GM12878 (cell line): ENCODE data around the gene KATNB1. TPM values are rescaled to one million over a fixed set of nuclear protein-coding genes. Genes with fewer than 3 reads are reported as not detected.

Experiments
- HDAC6 ChIP-seq: fragments of 200-600 bp; sonication (generic); IDR thresholded peaks from one replicate; pipeline ENCODE4 v1.8.0; 2017; ENCODE audit warnings: antibody characterized with exemption; ENCODE audit not compliant: unreplicated experiment
- MYC ChIP-seq: IDR thresholded peaks from 2 replicates; pipeline ENCODE4 v1.6.1; 2011; ENCODE audit warnings: mild to moderate bottlenecking, low read length, moderate library complexity, inconsistent platforms; ENCODE audit not compliant: insufficient read depth, insufficient replicate concordance, insufficient read length, severe bottlenecking
- SREBF1 ChIP-seq: IDR thresholded peaks from 2 replicates; pipeline ENCODE4 v1.6.1; 2012; ENCODE audit warnings: mild to moderate bottlenecking, low read length
- ZBTB11 ChIP-seq: fragments of 450-650 bp; formaldehyde crosslinking; IDR thresholded peaks from 2 replicates; pipeline ENCODE4 v1.5.0; 2022; ENCODE audit warnings: mild to moderate bottlenecking, missing genetic modification characterization
- polyA plus RNA-seq, 11 experiments: library from polyadenylated mRNA; depleted of rRNA in 4 of 11; unstranded in 6 of 11; stranded (reverse) in 5 of 11; fragments of >200 nt; fragmentation: Nextera tagmentation in 4 of 11; fragmentation: Illumina TruSeq in 1 of 11; extraction: Ambion mirVana in 4 of 11; extraction: Trizol in 1 of 11; gene quantifications; 1 replicate in 1 of 11; 2 replicates in 10 of 11; pipeline versions ENCODE4 v1.2.1 to v1.2.3, GENCODE V29; 2011 to 2016; ENCODE audit warnings: inconsistent platforms in 2 of 11, missing spikeins in 2 of 11, low read depth in 1 of 11
- total RNA-seq, 4 experiments: library from RNA; depleted of rRNA in 3 of 4; stranded (reverse); fragments of >200 nt in 3 of 4; fragmentation: Illumina TruSeq in 1 of 4; extraction: Trizol in 1 of 4; gene quantifications; 2 replicates each; pipeline versions ENCODE4 v1.2.1 to v1.2.3, GENCODE V29; 2013 to 2021
- TF ChIP-seq, protein P1 (sequence below): fragments of 450-650 bp; formaldehyde crosslinking; IDR thresholded peaks from 2 replicates; pipeline ENCODE4 v1.4.0; 2020; ENCODE audit warnings: mild to moderate bottlenecking, moderate library complexity
- TF ChIP-seq, protein P2 (sequence below): IDR thresholded peaks from 2 replicates; pipeline ENCODE4 v1.6.1; 2011; ENCODE audit warnings: low read depth, low read length, improper control_type of control experiment, borderline replicate concordance

Gene KATNB1
- total and polyA plus RNA-seq, 10 of the 15 experiments (the other 5 are each of a cell fraction or from before 2014, with no cell fraction given): 0.71 to 46.5 (median 19.5) TPM

DNA sequence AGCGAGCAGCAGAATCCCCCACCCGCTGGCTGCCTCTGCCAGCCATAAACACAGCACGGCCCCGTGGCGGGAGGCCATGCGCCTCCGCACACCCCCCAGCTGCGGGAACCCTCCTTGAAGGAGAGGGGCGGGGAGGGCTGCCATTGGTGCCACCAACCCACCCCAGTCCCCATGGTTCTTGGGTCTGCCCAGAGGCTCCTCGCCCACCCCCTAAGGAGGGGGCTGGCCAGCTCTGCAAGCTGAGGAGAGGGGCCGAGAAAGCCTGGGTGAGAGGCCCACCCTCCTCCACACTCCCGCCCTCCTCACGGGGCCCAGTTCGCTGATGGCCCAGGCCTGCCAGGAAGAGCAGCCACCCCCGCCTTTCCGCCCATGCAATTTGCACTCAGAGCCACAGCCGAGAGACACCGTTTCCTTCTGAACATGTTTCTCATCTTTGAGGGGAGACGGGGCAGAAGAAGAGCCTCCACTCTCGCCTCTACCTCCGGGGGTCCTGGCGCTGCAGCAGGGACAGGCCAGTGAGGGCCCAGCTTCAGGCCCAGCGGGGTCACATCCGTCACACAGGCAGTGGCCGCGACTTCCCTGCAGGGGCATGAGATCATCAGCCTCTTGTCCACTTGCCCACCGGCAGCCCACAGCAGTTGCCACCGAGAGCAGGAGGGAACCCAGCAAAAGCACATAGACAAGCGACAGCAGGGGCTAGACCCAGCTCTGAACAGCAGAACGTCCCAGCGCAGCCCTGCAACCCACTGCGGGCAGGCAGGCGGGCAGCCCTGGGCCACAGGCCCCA is 23.0 kb downstream of the KATNB1 start (continued):
- TF ChIP-seq, protein P1, sequence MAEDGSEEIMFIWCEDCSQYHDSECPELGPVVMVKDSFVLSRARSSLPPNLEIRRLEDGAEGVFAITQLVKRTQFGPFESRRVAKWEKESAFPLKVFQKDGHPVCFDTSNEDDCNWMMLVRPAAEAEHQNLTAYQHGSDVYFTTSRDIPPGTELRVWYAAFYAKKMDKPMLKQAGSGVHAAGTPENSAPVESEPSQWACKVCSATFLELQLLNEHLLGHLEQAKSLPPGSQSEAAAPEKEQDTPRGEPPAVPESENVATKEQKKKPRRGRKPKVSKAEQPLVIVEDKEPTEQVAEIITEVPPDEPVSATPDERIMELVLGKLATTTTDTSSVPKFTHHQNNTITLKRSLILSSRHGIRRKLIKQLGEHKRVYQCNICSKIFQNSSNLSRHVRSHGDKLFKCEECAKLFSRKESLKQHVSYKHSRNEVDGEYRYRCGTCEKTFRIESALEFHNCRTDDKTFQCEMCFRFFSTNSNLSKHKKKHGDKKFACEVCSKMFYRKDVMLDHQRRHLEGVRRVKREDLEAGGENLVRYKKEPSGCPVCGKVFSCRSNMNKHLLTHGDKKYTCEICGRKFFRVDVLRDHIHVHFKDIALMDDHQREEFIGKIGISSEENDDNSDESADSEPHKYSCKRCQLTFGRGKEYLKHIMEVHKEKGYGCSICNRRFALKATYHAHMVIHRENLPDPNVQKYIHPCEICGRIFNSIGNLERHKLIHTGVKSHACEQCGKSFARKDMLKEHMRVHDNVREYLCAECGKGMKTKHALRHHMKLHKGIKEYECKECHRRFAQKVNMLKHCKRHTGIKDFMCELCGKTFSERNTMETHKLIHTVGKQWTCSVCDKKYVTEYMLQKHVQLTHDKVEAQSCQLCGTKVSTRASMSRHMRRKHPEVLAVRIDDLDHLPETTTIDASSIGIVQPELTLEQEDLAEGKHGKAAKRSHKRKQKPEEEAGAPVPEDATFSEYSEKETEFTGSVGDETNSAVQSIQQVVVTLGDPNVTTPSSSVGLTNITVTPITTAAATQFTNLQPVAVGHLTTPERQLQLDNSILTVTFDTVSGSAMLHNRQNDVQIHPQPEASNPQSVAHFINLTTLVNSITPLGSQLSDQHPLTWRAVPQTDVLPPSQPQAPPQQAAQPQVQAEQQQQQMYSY (CRISPR knock-in tag): no peak
- TF ChIP-seq, protein P2, sequence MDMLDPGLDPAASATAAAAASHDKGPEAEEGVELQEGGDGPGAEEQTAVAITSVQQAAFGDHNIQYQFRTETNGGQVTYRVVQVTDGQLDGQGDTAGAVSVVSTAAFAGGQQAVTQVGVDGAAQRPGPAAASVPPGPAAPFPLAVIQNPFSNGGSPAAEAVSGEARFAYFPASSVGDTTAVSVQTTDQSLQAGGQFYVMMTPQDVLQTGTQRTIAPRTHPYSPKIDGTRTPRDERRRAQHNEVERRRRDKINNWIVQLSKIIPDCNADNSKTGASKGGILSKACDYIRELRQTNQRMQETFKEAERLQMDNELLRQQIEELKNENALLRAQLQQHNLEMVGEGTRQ: no peak
- no peak for TF ChIP-seq MYC
- no peak for TF ChIP-seq SREBF1
- no peak for TF ChIP-seq HDAC6
- no peak for TF ChIP-seq ZBTB11 (CRISPR knock-in tag)
